H9 (cell line): ENCODE measurements around the gene RNPEP. TPM values are rescaled to one million over a fixed set of nuclear protein-coding genes. Genes with fewer than 3 reads are reported as not detected.

Source experiments
- DNase-seq: peaks from one replicate; pipeline ENCODE4 v3.0.0-alpha.2; 2017
- H2AFZ ChIP-seq: one replicate; pipeline ENCODE4 v1.6.1; 2013; ENCODE audit warnings: mild to moderate bottlenecking, low read length, control low read depth, moderate library complexity
- H2AK5ac ChIP-seq: 2 replicates; pipeline ENCODE4 v1.6.1; 2013; ENCODE audit warnings: low read length, control low read depth, mixed read lengths; ENCODE audit not compliant: insufficient read length
- H2BK120ac ChIP-seq: one replicate; pipeline ENCODE4 v1.6.1; 2013; ENCODE audit warnings: low read depth, mild to moderate bottlenecking, low read length, control low read depth, inconsistent platforms; ENCODE audit not compliant: poor library complexity, severe bottlenecking
- H2BK12ac ChIP-seq: 2 replicates; pipeline ENCODE4 v1.6.1; 2013; ENCODE audit warnings: low read length, control low read depth, mixed read lengths, low read depth; ENCODE audit not compliant: insufficient read length
- H2BK15ac ChIP-seq: 2 replicates; pipeline ENCODE4 v1.6.1; 2013; ENCODE audit warnings: low read depth, low read length, control low read depth
- H2BK20ac ChIP-seq: one replicate; pipeline ENCODE4 v1.6.1; 2013; ENCODE audit warnings: low read depth, mild to moderate bottlenecking, low read length, control low read depth, inconsistent platforms; ENCODE audit not compliant: poor library complexity, severe bottlenecking
- H2BK5ac ChIP-seq: 2 replicates; pipeline ENCODE4 v1.6.1; 2013; ENCODE audit warnings: low read length, control low read depth, mixed read lengths; ENCODE audit not compliant: insufficient read length
- H3K14ac ChIP-seq: 2 replicates; pipeline ENCODE4 v1.6.1; 2013; ENCODE audit warnings: low read length, control low read depth; ENCODE audit not compliant: insufficient read depth
- H3K18ac ChIP-seq: 2 replicates; pipeline ENCODE4 v1.6.1; 2013; ENCODE audit warnings: low read depth, mild to moderate bottlenecking, mixed read lengths, low read length, control low read depth; ENCODE audit not compliant: insufficient read length
- H3K23ac ChIP-seq: 2 replicates; pipeline ENCODE4 v1.6.1; 2013; ENCODE audit warnings: low read length, control low read depth, mixed read lengths, low read depth; ENCODE audit not compliant: insufficient read length
- H3K23me2 ChIP-seq: 2 replicates; pipeline ENCODE4 v1.6.1; 2013; ENCODE audit warnings: low read depth, mild to moderate bottlenecking, mixed read lengths, low read length, control low read depth; ENCODE audit not compliant: insufficient read length, poor library complexity, severe bottlenecking
- H3K27ac ChIP-seq: 2 replicates; pipeline ENCODE4 v1.5.1; 2013; ENCODE audit warnings: low read length, control low read depth, mixed read lengths, low read depth; ENCODE audit not compliant: insufficient read length
- H3K27me3 ChIP-seq: 2 replicates; pipeline ENCODE4 v1.6.1; 2013; ENCODE audit warnings: low read length, control low read depth, inconsistent platforms; ENCODE audit not compliant: insufficient read depth
- H3K4ac ChIP-seq: 2 replicates; pipeline ENCODE4 v1.6.1; 2013; ENCODE audit warnings: low read depth, mild to moderate bottlenecking, control low read depth, inconsistent platforms, low read length, moderate library complexity
- H3K4me1 ChIP-seq: 2 replicates; pipeline ENCODE4 v1.6.1; 2013; ENCODE audit warnings: low read length, control low read depth, inconsistent platforms; ENCODE audit not compliant: insufficient read depth
- H3K4me2 ChIP-seq: 2 replicates; pipeline ENCODE4 v1.6.1; 2013; ENCODE audit warnings: low read length, control low read depth, mixed read lengths; ENCODE audit not compliant: insufficient read length, insufficient read depth
- H3K56ac ChIP-seq: 2 replicates; pipeline ENCODE4 v1.6.1; 2013; ENCODE audit warnings: low read depth, mild to moderate bottlenecking, mixed read lengths, low read length, control low read depth; ENCODE audit not compliant: insufficient read length
- H3K79me1 ChIP-seq: 2 replicates; pipeline ENCODE4 v1.6.1; 2013; ENCODE audit warnings: low read depth, mild to moderate bottlenecking, moderate library complexity, low read length, control low read depth, inconsistent platforms; ENCODE audit not compliant: insufficient read depth, poor library complexity, severe bottlenecking
- H3K79me2 ChIP-seq: 2 replicates; pipeline ENCODE4 v1.6.1; 2013; ENCODE audit warnings: low read length, control low read depth, inconsistent platforms; ENCODE audit not compliant: insufficient read depth
- H3K9ac ChIP-seq: 2 replicates; pipeline ENCODE4 v1.6.1; 2013; ENCODE audit warnings: low read length, control low read depth, mixed read lengths; ENCODE audit not compliant: insufficient read length; ENCODE audit errors: extremely low read depth
- H3K9me3 ChIP-seq: one replicate; pipeline ENCODE4 v1.6.1; 2013; ENCODE audit warnings: low read depth, low read length, inconsistent platforms; ENCODE audit not compliant: control insufficient read depth
- H3T11ph ChIP-seq: one replicate; pipeline ENCODE4 v1.6.1; 2013; ENCODE audit warnings: mild to moderate bottlenecking, low read length, control low read depth, inconsistent platforms
- H4K20me1 ChIP-seq: one replicate; pipeline ENCODE4 v1.6.1; 2013; ENCODE audit not compliant: control insufficient read depth, insufficient read length, insufficient read depth
- H4K5ac ChIP-seq: 2 replicates; pipeline ENCODE4 v1.6.1; 2013; ENCODE audit warnings: low read depth, mild to moderate bottlenecking, mixed read lengths, low read length, control low read depth; ENCODE audit not compliant: insufficient read length
- H4K8ac ChIP-seq: replicated peaks from 2 replicates; pipeline ENCODE4 v1.6.1; 2013; ENCODE audit warnings: low read length, control low read depth, mixed read lengths, low read depth; ENCODE audit not compliant: insufficient read length
- H4K91ac ChIP-seq: 2 replicates; pipeline ENCODE4 v1.6.1; 2013; ENCODE audit warnings: low read depth, mild to moderate bottlenecking, moderate library complexity, mixed read lengths, low read length, control low read depth; ENCODE audit not compliant: insufficient read length
- H3K27ac Mint-ChIP-seq, 3 experiments: 2 replicates in 2 of 3; 3 replicates in 1 of 3; pipeline ENCODE4 v1.8.0; 2020 to 2021; ENCODE audit warnings: mixed read lengths in 3 of 3, mild to moderate bottlenecking in 1 of 3, moderate library complexity in 1 of 3
- H3K27me3 Mint-ChIP-seq: 2 replicates; pipeline ENCODE4 v1.8.0; 2021; ENCODE audit warnings: low read depth, mild to moderate bottlenecking, moderate library complexity, mixed read lengths
- H3K36me3 Mint-ChIP-seq, 3 experiments: 2 replicates in 2 of 3; 3 replicates in 1 of 3; pipeline ENCODE4 v1.8.0; 2020 to 2021; ENCODE audit warnings: low read depth in 3 of 3, mixed read lengths in 3 of 3; ENCODE audit not compliant: insufficient read depth in 1 of 3
- H3K4me1 Mint-ChIP-seq, 2 experiments: 2 replicates each; pipeline ENCODE4 v1.8.0; 2020; ENCODE audit warnings: mixed read lengths in 2 of 2
- H3K4me3 Mint-ChIP-seq, 2 experiments: 2 replicates in 1 of 2; 3 replicates in 1 of 2; pipeline ENCODE4 v1.8.0; 2020 to 2021; ENCODE audit warnings: mild to moderate bottlenecking in 2 of 2, mixed read lengths in 2 of 2, moderate library complexity in 1 of 2
- H3K9me3 Mint-ChIP-seq, 2 experiments: 2 replicates in 1 of 2; 3 replicates in 1 of 2; pipeline ENCODE4 v1.8.0; 2020; ENCODE audit warnings: mild to moderate bottlenecking in 2 of 2, mixed read lengths in 2 of 2, moderate library complexity in 1 of 2
- total RNA-seq: library from RNA; stranded (reverse); gene quantifications from 2 replicates; pipeline ENCODE4 v1.2.1, GENCODE V29; 2021
- TF ChIP-seq, protein P1 (sequence below): fragments of 200-600 bp; sonication (generic); conservative IDR thresholded peaks from 3 replicates; pipeline ENCODE4 v1.8.0; 2021; ENCODE audit warnings: antibody characterized with exemption, mild to moderate bottlenecking

RNPEP gene
- total RNA-seq, 1 experiment from 2014 or later = 49.9 TPM

DNA sequence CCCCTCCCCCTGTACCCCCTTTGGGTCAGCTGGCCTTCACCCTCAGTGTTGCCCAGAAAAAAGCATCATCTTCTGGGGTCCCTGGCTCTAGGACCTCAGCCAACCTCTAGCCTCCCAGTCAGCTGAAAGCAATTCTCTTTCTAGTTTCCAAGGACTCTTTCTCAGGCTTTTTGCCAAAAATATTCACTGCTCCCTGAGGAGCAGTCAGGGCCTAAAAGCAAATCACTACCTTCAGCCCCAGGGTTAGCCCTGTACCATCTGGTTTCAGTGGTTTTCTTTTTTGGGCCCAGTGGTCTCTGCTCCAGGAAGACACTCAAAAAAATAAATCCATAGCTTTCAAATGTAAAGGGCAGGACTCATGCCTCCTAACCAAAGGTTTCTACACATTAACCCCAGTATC, 33.0 kb upstream of the RNPEP start:
- no peak overlapping the region for H2BK20ac ChIP-seq
- TF ChIP-seq, protein P1, sequence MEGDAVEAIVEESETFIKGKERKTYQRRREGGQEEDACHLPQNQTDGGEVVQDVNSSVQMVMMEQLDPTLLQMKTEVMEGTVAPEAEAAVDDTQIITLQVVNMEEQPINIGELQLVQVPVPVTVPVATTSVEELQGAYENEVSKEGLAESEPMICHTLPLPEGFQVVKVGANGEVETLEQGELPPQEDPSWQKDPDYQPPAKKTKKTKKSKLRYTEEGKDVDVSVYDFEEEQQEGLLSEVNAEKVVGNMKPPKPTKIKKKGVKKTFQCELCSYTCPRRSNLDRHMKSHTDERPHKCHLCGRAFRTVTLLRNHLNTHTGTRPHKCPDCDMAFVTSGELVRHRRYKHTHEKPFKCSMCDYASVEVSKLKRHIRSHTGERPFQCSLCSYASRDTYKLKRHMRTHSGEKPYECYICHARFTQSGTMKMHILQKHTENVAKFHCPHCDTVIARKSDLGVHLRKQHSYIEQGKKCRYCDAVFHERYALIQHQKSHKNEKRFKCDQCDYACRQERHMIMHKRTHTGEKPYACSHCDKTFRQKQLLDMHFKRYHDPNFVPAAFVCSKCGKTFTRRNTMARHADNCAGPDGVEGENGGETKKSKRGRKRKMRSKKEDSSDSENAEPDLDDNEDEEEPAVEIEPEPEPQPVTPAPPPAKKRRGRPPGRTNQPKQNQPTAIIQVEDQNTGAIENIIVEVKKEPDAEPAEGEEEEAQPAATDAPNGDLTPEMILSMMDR = no peak
- H3K4me1 Mint-ChIP-seq = peaks cover 24 to 27% of the 10 kb centered on the region in 2 experiments
- H3K27ac ChIP-seq = no peak overlapping the region
- no peak overlapping the region for H3K9ac ChIP-seq
- peaks cover 31% of the 10 kb centered on the region for H3K27me3 Mint-ChIP-seq
- no peaks in the 10 kb centered on the region for H3K79me1 ChIP-seq
- no peak overlapping the region for H3K18ac ChIP-seq
- H2BK15ac ChIP-seq = no peak overlapping the region
- no peaks in the 10 kb centered on the region for H3K4me1 ChIP-seq
- no peaks in the 10 kb centered on the region; a peak in 1 of 5 replicates for H3K9me3 Mint-ChIP-seq
- no peak overlapping the region for H2AK5ac ChIP-seq
- no peak overlapping the region for H3K56ac ChIP-seq
- H3K23me2 ChIP-seq = no peaks in the 10 kb centered on the region
- no peak overlapping the region for H2BK12ac ChIP-seq
- H3K27me3 ChIP-seq = peaks cover 8% of the 10 kb centered on the region; the same call in 1 of the 2 replicates
- no peaks in the 10 kb centered on the region for H4K20me1 ChIP-seq
- no peak overlapping the region for H2BK120ac ChIP-seq
- H3K9me3 ChIP-seq = no peaks in the 10 kb centered on the region
- H3K36me3 Mint-ChIP-seq = no peaks in the 10 kb centered on the region
- no peak overlapping the region for H3K14ac ChIP-seq
- H4K5ac ChIP-seq = no peak overlapping the region
- DNase-seq = no peak
- no peak overlapping the region for H3T11ph ChIP-seq
- no peak overlapping the region for H3K27ac Mint-ChIP-seq
- no peak overlapping the region for H2BK5ac ChIP-seq
- H4K91ac ChIP-seq = no peak overlapping the region
- no peaks in the 10 kb centered on the region for H3K79me2 ChIP-seq
- no peak overlapping the region for H2AFZ ChIP-seq
- H3K4me3 Mint-ChIP-seq = no peak overlapping the region
- H3K23ac ChIP-seq = no peak overlapping the region
- no peak overlapping the region for H3K4ac ChIP-seq
- no peak overlapping the region for H3K4me2 ChIP-seq
- H4K8ac ChIP-seq = no peak overlapping the region
